Embryonic facial prominence (tissue), 1 donor: Measurements from ENCODE around the gene EFEMP2.
"Not testable (repeated sequence)": the region's sequence is repeated elsewhere in the genome, so short reads cannot be mapped to it uniquely, and the experiment has no call there.

Experiments used
- DNase-seq: peaks from one replicate; pipeline ENCODE4 v3.0.0-alpha.2; 2016; ENCODE audit errors: extremely low spot score

The EFEMP2 gene

DNA sequence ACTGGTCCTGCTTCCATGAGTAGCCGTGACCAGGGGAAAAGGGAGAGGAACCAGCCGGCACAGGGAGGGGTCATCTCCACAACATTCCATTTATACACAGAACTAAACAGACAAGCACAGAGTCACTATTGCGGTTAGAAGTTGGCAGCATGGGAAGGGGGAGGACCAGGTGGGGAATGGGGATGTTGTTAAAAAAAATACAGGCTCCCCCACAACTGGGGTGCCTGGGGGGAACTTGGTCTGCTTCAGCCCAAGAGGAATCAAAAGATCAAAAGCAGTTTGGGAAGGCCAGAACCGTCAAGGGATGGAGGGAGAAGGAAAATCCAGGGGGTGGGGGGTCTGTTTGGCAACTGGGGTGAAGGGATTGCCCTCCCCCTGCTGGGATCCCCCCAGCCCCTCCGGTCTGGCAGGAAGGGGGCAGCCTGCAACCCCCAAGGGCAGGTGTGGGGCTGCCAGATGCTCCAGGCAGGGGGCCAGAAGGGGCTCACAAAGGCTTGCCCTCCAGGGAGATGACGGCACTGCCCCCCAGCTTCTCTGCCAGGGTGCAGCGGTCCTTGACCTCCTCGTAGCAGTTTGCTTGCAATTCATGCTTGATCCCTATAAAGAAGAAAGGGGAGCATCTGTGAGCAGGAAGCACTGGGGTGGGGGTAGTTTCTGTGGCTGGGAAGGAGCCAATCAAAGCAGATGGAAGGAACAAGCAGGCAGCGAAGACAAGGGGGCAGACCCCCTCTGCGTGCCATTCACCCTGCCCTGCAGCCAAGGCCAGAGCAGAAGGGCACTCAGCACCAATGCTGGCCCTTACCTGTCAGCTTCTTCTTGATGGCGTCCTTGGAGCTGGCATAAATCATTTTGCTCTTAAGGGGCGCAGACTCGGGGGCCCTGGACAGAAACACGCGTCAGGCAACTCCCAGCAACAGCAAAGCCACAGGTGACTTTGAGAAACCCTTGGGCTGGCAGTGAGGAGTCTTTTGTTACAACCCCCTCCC, 17.5 kb downstream of the EFEMP2 start:
- DNase-seq, result no peak

DNA sequence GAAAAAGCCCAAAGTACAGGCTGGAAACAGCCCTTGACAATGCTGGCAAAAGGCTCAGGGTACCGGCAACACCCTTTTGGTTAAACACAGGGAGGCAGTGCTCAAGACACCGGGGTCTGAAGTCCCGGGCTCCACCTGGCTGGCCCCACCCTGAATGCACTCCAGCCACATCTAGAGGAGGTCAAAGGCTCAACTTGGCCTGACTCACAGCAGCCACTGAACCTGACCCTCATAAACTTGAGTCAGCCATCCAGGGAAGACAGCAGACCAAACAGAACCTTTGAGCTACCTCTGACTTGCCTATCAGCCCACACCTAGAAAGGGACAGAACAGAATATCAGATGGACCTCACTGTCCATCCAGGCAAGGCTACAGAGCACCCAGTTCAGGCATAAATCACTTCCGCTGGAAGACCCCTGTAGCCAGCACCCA, 18.4 kb downstream of the EFEMP2 start:
- DNase-seq, result no peak

GRCh38 chr11:65853246-65853979, 19.2 kb downstream of the EFEMP2 start:
- DNase-seq, result no peak

DNA sequence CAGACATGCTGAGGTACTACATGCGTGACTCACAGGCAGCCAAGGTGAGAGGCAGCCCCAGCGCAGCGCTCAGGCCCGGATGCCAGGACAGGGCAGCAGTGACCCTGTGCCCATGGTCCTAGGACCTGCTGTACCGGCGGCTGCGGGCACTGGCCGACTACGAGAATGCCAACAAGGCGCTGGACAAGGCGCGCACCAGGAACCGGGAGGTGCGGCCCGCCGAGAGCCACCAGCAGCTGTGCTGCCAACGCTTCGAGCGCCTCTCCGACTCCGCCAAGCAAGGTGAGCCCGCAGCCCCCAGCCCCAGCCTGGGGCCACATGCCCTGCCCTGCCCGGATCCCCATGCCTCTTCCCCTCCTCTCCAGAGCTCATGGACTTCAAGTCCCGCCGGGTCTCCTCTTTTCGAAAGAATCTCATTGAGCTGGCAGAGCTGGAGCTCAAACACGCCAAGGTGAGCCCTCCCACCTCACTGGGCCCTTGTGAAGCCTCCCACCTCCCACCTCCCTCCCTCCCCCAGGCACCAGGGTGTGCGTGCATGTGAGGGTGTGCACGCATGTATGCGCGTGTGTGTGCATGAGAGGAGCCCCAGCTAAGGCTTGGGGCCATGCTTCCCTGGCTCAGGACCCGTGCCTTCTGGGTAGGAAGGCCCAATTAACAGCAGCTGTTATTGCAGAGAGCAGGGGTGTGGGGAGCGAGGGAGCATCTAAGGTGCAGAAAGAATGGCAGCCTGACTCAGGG, 19.9 kb downstream of the EFEMP2 start:
- DNase-seq, result no peak

DNA sequence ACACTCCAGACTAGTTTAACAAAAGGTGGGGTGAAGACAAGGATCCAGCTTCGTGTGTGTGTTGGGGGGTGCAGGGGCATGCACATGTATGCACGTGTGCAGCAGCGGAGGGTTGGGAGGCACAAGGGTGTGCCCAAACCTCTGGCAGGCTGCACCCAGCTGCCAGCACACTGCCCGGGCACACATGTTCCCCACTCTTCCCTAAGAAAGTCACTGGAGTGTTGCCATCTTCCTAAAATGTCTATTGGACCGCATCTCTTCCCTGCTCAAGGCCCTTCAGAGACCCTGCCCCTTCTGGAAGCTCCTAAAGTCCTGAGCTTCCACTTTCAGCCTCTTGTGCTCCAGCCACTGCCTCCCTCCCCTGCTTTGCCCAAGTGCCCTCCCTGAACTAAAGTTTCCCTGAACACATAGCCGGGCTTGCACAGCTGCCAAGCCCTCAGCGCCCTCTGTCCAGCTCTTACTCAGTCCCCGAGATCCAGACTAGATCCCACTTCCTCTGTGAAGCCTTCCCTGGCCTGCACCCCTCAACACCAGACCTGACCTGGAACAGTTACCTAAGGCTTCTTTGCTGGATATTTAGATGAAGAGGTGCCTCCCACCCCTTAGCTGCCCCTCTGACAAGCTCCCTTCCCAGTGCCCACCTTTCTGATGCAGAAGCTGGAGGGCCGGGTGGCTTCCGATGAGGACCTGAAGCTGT, 20.6 kb downstream of the EFEMP2 start:
- no peak for DNase-seq

DNA sequence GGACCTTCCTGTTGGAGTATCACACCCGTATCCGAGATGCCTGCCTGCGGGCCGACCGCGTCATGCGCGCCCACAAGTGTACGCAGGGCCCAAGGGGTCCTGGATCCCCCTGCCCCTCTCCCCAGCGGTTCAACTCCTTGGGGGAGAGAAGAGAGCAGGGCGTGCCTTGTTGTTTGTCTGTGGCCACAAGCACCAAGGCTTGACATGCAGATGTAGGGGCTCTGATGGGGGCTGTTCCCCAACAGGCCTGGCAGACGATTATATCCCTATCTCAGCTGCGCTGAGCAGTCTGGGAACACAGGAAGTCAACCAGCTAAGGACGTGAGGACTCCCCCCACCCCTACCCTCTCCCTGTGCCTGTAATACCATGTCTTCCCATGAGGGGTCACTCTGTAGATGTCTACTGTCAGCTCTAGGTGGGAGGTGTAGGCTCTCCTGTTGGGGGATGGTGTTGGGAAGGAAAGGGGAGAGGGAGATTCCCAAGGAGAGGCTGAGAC, 21.5 kb downstream of the EFEMP2 start:
- no peak for DNase-seq

GRCh38 chr11:65850217-65851082, 22.1 kb downstream of the EFEMP2 start:
- no peak for DNase-seq

GRCh38 chr11:65849771-65850216, 22.8 kb downstream of the EFEMP2 start:
- no peak for DNase-seq

GRCh38 chr11:65849366-65849765, 23.2 kb downstream of the EFEMP2 start:
- DNase-seq, result no peak

- DNase-seq, result not testable (repeated sequence)
These were observed 23.9 kb downstream of the EFEMP2 start for GRCh38 chr11:65848693-65849092.

GRCh38 chr11:65847746-65848145, 24.9 kb downstream of the EFEMP2 start:
- DNase-seq, result no peak

DNA sequence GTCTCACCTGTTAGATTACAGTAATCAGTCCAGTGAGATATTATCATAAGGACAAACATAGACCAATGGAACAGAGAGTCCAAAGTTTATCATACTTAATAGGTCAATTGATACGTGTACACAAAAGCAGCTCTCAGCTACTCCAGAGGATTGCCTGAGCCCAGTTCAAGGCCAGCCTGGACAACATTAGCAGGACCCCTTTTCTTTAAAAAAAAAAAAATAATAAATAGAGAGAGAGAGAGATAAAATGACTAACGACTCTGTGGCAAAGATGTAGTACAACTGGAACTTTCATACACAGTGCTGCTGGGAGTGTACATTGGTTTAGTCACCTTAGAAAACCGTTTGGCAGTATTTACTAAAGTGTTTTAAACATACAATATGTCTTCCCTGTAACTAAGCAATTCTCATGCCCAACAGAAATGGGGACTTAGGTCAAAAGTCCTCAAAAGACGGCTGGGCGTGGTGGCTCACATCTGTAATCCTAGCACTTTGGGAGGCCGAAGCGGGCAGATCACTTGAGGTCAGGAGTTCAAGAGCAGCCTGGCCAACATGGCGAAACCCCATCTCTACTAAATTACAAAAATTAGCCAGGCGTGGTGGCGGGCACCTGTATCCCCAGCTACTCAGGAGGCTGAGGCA, 28.2 kb downstream of the EFEMP2 start:
- no peak for DNase-seq

GRCh38 chr11:65843811-65844210, 28.8 kb downstream of the EFEMP2 start:
- no peak for DNase-seq

- DNase-seq, result no peak
These were observed 30.5 kb downstream of the EFEMP2 start for GRCh38 chr11:65842144-65842543.

DNA sequence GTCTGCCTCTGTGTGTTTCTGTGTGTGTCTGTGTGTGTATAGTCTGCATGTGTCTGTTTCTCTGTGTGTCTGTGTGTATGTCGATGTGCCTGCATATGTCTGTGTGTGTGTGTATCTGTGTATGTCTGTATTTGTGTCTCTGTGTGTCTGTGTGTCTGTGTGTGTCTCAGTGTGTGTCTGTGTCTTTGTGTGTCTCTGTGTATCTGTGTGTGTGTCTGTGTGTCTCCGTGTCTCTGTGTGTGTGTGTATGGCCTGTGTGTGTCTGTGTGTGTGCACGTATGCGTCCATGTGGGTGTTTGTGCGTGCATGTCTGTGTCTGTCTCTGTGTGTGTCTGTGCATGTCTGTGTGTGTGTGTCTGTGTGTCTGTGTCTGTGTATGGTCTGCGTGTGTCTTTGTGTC, 38.4 kb downstream of the EFEMP2 start:
- no peak for DNase-seq

- peak; percentile 86 for DNase-seq
These were observed 39.1 kb downstream of the EFEMP2 start, which contains the start of gene SNX32 for GRCh38 chr11:65833297-65834030. Gene SNX32 (plus strand): TSS chr11:65833963. CDS start chr11:65834066, 103 bp downstream.

GRCh38 chr11:65832231-65832630, 40.4 kb downstream of the EFEMP2 start:
- DNase-seq, result not testable (repeated sequence)

DNA sequence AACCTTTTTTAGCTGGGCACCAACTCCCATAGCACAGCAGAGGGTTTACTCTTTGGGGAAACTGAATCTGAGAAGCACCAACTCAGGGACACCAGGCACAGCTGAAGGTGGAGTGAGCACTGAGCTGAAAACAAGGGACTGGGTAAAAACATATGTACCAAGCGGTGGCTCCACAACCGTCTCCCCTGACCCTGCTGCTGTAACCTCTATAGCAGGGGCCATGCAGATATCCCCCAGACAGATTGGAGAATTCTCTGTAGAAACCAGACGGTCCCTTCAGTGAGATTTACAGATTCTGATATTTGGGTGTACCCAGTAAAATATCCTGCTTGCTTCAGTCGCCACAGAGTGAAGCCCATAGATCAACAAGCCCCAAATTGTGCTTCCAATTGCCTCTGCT, 43.1 kb downstream of the EFEMP2 start:
- no peak for DNase-seq
